Adrenal gland (tissue), 12 donors: ENCODE results near the gene RIPOR3. TPM values are rescaled to one million over a fixed set of nuclear protein-coding genes. Genes with fewer than 3 reads are reported as not detected.

ENCODE experiments used
- DNase-seq, 7 donors: peaks; one replicate each; pipeline ENCODE4 v3.0.0-alpha.2; 2019 to 2020
- H3K27ac ChIP-seq, 5 donors: fragments of 200-600 bp; sonication (generic) in 4 of 5; 1 replicate in 3 of 5; 2 replicates in 2 of 5; pipeline versions ENCODE4 v1.5.1 to v1.8.0; 2016 to 2020; ENCODE audit warnings: mild to moderate bottlenecking in 1 of 5
- H3K27me3 ChIP-seq: fragments of 200-600 bp; 2 replicates; pipeline ENCODE4 v1.8.0; 2021
- H3K36me3 ChIP-seq, 2 donors: fragments of 200-600 bp; replicated peaks in 1 of 2; 1 replicate in 1 of 2; 2 replicates in 1 of 2; pipeline versions ENCODE4 v1.5.1 to v1.8.0; 2018 to 2022
- H3K4me1 ChIP-seq, 2 donors: fragments of 200-600 bp; replicated peaks in 1 of 2; 1 replicate in 1 of 2; 2 replicates in 1 of 2; pipeline versions ENCODE4 v1.5.1 to v1.8.0; 2018 to 2021
- H3K4me3 ChIP-seq, 4 donors: fragments of 200-600 bp; sonication (generic) in 3 of 4; one replicate each; pipeline ENCODE4 v1.5.1; 2016 to 2018
- H3K9me3 ChIP-seq, 3 donors: fragments of 200-600 bp; sonication (generic) in 1 of 3; replicated peaks in 1 of 3; 1 replicate in 2 of 3; 2 replicates in 1 of 3; pipeline versions ENCODE4 v1.5.1 to v1.8.0; 2016 to 2021
- POLR2A ChIP-seq, 2 donors: fragments of 450-650 bp; IDR thresholded peaks; one replicate each; pipeline ENCODE4 v1.6.1; 2017; ENCODE audit warnings: antibody characterized with exemption in 2 of 2, mild to moderate bottlenecking in 2 of 2, moderate library complexity in 1 of 2
- WGBS, 4 donors: extraction: QIAGEN DNeasy Blood & Tissue Kit in 2 of 4; methylation state at CpG; one replicate each; pipeline versions ENCODE4 v1.1.5 to v1.1.7; 2013 to 2017; 5-methylcytosine and 5-hydroxymethylcytosine counted together
- intact Hi-C, 2 donors: fragments of 100-400 bp; cut with DNase I; formaldehyde crosslinking; loops; one replicate each; pipeline versions ENCODE4 v1.14.1 to v1.15.0; 2022 to 2023
- polyA plus RNA-seq, 3 donors: library from polyadenylated mRNA; stranded (reverse); fragments of 200-250 nt in 2 of 3; fragments of 350-450 nt in 1 of 3; fragmentation: Illumina TruSeq in 1 of 3; extraction: RNeasy Lipid Tissue Mini Kit (QIAGEN cat#74804) in 1 of 3; gene quantifications; one replicate each; pipeline ENCODE4 v1.2.3, GENCODE V29; 2013 to 2014
- total RNA-seq, 9 donors: library from RNA; depleted of rRNA in 4 of 9; stranded (reverse); fragments of >200 nt in 4 of 9; fragments of 120-200 nt in 1 of 9; fragmentation: NEBNext Ultra II Directional in 1 of 9; extraction: Animal tissue kit (Norgen Biotek cat#: 25700) in 1 of 9; gene quantifications; one replicate each; pipeline versions ENCODE4 v1.1.0 to v1.2.4, GENCODE V29; 2013 to 2023
- TF ChIP-seq, protein P1 (sequence below), 6 experiments: fragments of 450-650 bp in 4 of 6; fragments of 200-600 bp in 2 of 6; sonication (generic) in 1 of 6; IDR thresholded peaks; 1 replicate in 5 of 6; 2 replicates in 1 of 6; pipeline versions ENCODE4 v1.5.1 to v1.8.0; 2016 to 2021; ENCODE audit warnings: antibody characterized with exemption in 6 of 6, mild to moderate bottlenecking in 2 of 6, moderate library complexity in 1 of 6
- donor health status: healthy with polysubstance abuse.
- donor health status: Bipolar disorder and iron deficiency.
- donor health status: DM: yes; HTN: yes; CAD: no.
- donor health status: DM: no; HTN: no; CAD: no.
- donor health status: DM: no; HTN: no; CAD: no.
- donor health status: DM: yes; HTN: yes; CAD: no.

RIPOR3 gene
- total and polyA plus RNA-seq, 12 donors, result 3.4 to 135 (median 23.7) TPM

GRCh38 chr20:50682065-50682464 lies 9.3 kb downstream of the RIPOR3 start:
- H3K9me3 ChIP-seq, result no peaks in the 10 kb centered on the region
- peak overlapping the region in 1 of 5 donors; percentile 6 for H3K27ac ChIP-seq
- no peaks in the 10 kb centered on the region for H3K27me3 ChIP-seq
- 72 to 75% (median 73%) methylated on average over 4 of the region's 4 CpGs for WGBS, 4 donors
- intact Hi-C loops, result no loop called here
- H3K4me1 ChIP-seq, result peaks cover 8 to 18% of the 10 kb centered on the region in 2 donors
- no peak overlapping the region for H3K4me3 ChIP-seq
- H3K36me3 ChIP-seq, result no peaks in the 10 kb centered on the region
- no peak for DNase-seq
- TF ChIP-seq, protein P1, sequence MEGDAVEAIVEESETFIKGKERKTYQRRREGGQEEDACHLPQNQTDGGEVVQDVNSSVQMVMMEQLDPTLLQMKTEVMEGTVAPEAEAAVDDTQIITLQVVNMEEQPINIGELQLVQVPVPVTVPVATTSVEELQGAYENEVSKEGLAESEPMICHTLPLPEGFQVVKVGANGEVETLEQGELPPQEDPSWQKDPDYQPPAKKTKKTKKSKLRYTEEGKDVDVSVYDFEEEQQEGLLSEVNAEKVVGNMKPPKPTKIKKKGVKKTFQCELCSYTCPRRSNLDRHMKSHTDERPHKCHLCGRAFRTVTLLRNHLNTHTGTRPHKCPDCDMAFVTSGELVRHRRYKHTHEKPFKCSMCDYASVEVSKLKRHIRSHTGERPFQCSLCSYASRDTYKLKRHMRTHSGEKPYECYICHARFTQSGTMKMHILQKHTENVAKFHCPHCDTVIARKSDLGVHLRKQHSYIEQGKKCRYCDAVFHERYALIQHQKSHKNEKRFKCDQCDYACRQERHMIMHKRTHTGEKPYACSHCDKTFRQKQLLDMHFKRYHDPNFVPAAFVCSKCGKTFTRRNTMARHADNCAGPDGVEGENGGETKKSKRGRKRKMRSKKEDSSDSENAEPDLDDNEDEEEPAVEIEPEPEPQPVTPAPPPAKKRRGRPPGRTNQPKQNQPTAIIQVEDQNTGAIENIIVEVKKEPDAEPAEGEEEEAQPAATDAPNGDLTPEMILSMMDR (IDR thresholded peaks at IDR 0.05), result no peak
- no peak for TF ChIP-seq POLR2A (IDR thresholded peaks at IDR 0.05)

GRCh38 chr20:50681359-50682064 lies 9.8 kb downstream of the RIPOR3 start:
- no peaks in the 10 kb centered on the region for H3K36me3 ChIP-seq
- peaks cover 8 to 18% of the 10 kb centered on the region in 2 donors for H3K4me1 ChIP-seq
- H3K4me3 ChIP-seq, result no peak overlapping the region
- intact Hi-C loops, result no loop called here
- no peaks in the 10 kb centered on the region for H3K27me3 ChIP-seq
- H3K9me3 ChIP-seq, result no peaks in the 10 kb centered on the region
- WGBS, 4 donors, result 44 to 63% (median 58%) methylated on average over 11 to 12 of the region's 12 CpGs
- TF ChIP-seq POLR2A (IDR thresholded peaks at IDR 0.05), result no peak
- TF ChIP-seq, protein P1 (IDR thresholded peaks at IDR 0.05), result no peak
- DNase-seq, result peak in 4 of 7 donors; percentile 31 to 68 (median 54)
- H3K27ac ChIP-seq, result peak overlapping the region in 1 of 5 donors; percentile 6

- WGBS, 4 donors, result 57 to 64% (median 62%) methylated on average over 18 to 19 of the region's 19 CpGs
- Histone ChIP-seq H3K27me3 (no peaks in the 10 kb centered on the region), H3K4me1 (peaks cover 8 to 27% of the 10 kb centered on the region in 2 donors), H3K4me3 (no peak overlapping the region), H3K9me3 (no peaks in the 10 kb centered on the region), H3K27ac (peak overlapping the region in 1 of 5 donors; percentile 62), H3K36me3 (no peaks in the 10 kb centered on the region)
- intact Hi-C loops, result no loop called here
- no peak for TF ChIP-seq POLR2A (IDR thresholded peaks at IDR 0.05)
- TF ChIP-seq, protein P1 (IDR thresholded peaks at IDR 0.05), result no peak
- DNase-seq, result peak in 5 of 7 donors; percentile 47 to 63 (median 54)
Measured at GRCh38 chr20:50680105-50680960, 11.0 kb downstream of the RIPOR3 start.

DNA sequence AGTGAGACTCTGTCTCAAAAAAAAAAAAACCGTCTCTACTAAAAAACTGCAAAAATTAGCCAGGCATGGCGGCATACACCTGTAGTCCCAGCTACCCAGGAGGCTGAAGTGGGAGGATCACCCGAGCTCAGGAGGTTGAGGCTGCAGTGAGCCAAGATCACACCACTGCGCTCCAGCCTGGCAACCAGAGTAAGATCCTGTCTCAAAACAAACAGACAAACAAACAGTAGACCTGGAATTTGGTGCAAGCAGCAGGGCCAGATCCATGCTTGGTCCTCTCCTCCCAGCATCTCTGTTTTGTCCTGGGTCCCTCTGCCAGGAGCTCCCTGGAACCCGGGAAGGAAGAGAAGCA lies 11.6 kb downstream of the RIPOR3 start:
- WGBS, 4 donors, result 61 to 82% (median 72%) methylated on average over 2 to 5 of the region's 5 CpGs
- Histone ChIP-seq H3K36me3 (no peaks in the 10 kb centered on the region), H3K4me1 (peaks cover 8 to 27% of the 10 kb centered on the region in 2 donors), H3K27me3 (no peaks in the 10 kb centered on the region), H3K9me3 (no peaks in the 10 kb centered on the region), H3K4me3 (no peak overlapping the region), H3K27ac (peak overlapping the region in 1 of 5 donors; percentile 62)
- no peak for DNase-seq
- TF ChIP-seq, protein P1 (IDR thresholded peaks at IDR 0.05), result no peak
- no peak for TF ChIP-seq POLR2A (IDR thresholded peaks at IDR 0.05)
- intact Hi-C loops, result no loop called here
